D721Med (cell line): ENCODE measurements around the gene GSX1.
A peak's percentile ranks its signal among the peaks of the same experiment; 100 is the strongest.

Source experiments
- DNase-seq: peaks from one replicate; pipeline ENCODE4 v3.0.0; 2011; ENCODE audit warnings: low spot score; ENCODE audit not compliant: insufficient read length
- FAIRE-seq: peaks from 2 replicates; lab custom pipeline; 2011; peaks lifted over from hg19 to GRCh38; lab: Jason Lieb, UNC
- TF ChIP-seq, protein P1 (sequence below): IDR thresholded peaks from 2 replicates; pipeline ENCODE4 v1.5.1; 2012; ENCODE audit warnings: mild to moderate bottlenecking, control low read depth; ENCODE audit not compliant: insufficient read depth; ENCODE audit errors: missing control alignments

Gene GSX1

DNA sequence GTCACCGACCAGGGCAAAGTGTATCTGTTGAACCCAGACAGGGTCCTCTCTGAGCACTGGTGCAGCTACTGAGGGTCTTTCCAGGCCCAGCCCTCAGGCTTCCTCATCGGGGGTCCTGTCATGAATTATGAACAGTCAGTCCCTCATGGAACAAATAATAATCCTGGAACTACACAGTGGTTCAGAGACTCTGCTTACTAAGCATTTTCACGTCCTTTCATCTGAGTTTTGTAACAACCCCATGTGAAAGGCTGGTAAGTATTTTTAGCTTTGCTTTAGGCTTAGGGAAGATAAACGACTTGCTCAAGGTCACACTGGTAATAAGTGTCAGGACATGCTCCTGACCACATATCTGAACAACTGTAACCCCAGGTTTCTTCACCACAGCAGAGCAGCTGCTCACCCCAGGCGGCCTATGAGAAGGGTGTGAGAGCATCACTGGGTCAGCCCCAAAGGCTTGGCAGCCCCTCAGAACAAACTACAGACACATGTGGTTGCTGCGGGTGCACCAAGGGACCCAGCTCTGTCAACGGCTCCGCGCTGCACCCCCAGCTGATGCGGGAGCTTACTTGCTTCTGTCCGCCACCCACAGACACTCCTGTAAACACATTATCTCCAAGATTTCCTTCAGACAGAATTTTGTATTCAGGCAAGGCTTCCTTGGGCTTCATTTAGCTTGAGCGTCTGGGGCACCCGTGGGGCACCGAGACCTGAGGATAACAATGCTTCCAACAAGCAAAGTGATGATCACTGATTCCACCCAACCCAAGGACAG lies 19.4 kb upstream of the GSX1 start:
- TF ChIP-seq, protein P1, sequence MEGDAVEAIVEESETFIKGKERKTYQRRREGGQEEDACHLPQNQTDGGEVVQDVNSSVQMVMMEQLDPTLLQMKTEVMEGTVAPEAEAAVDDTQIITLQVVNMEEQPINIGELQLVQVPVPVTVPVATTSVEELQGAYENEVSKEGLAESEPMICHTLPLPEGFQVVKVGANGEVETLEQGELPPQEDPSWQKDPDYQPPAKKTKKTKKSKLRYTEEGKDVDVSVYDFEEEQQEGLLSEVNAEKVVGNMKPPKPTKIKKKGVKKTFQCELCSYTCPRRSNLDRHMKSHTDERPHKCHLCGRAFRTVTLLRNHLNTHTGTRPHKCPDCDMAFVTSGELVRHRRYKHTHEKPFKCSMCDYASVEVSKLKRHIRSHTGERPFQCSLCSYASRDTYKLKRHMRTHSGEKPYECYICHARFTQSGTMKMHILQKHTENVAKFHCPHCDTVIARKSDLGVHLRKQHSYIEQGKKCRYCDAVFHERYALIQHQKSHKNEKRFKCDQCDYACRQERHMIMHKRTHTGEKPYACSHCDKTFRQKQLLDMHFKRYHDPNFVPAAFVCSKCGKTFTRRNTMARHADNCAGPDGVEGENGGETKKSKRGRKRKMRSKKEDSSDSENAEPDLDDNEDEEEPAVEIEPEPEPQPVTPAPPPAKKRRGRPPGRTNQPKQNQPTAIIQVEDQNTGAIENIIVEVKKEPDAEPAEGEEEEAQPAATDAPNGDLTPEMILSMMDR, result no peak
- DNase-seq (no peak), FAIRE-seq (no peak)

DNA sequence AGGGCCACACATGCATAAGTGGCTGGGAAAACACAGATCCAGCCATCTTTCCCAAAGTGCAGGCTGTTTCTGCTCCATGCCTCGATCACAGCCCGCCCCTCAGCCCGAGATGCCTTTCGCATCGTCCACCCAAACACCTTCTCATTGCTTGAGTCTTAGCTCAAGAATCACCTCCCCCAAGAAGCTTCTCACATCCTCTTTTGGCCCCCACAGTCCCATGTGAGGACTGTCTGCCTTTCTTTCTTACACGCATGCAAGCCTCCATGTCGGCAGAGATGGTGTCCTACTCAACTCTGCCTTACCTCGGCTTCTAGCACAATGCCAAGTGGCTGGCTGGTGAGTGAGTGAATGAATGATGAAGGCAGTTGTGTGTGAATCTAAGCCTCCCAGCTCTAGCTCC lies 18.1 kb upstream of the GSX1 start:
- DNase-seq, result no peak
- TF ChIP-seq, protein P1, result no peak
- FAIRE-seq, result no peak

DNA sequence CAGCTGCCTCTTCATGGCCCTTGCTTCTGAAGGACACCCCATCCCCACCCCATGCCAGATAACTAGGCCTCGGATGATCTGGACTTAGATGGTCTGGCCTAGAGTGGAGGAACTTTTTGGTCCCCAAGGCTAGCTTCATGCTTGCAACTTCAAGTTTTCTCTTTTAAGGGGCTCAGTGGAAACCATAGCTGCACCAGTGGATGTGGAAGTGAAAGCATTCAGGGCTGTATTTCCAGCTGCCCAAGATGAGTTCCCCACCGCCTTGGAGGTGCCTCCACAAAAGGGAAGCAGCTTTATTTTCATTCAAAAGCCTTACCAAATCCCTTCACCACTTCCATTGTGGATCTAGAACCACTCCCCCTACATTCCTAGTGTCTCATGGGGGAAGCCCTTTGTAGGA lies 17.6 kb upstream of the GSX1 start:
- TF ChIP-seq, protein P1, result no peak
- DNase-seq (no peak), FAIRE-seq (no peak)

DNA sequence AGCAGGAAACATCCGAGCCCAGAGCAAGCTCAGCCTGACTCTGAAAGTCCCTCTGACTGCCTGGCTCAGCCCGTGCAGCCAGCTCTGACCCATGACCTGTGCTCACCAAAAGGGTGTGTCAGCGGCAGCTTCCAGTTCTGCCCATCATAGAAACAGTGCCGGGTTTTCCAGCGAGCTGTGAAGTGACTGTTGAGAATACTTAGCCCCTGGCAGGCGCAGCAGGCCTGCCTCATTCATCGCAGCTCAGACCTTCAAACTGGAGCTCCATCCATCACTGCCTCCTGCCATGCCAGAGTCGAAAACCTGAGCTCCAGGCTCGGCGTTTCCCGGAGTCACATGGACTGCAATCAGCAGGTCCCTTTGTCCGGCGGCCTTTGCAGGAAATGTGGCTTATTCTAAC lies 16.3 kb upstream of the GSX1 start:
- TF ChIP-seq, protein P1, result no peak
- FAIRE-seq (no peak), DNase-seq (no peak)

DNA sequence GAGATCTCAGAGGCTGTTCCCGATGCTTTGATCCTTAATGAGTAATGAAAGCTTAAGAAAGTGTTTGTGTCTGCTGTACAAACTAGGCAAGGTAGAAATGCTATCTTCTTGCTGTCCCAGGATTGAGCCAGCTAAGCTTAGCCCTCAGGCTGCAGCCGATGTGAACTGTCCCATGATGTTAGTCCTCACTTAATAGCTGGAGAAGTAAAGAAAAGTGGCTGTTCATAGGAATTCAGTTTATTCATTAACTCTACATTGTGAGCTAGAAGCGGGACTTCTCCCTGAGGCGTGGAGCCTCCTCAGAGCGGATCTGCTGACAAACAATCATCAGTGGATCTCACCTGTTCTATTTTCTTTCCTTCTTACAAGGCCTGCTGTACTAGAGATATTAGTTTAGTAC lies 10.1 kb upstream of the GSX1 start:
- DNase-seq, result no peak
- TF ChIP-seq, protein P1, result no peak
- no peak for FAIRE-seq

DNA sequence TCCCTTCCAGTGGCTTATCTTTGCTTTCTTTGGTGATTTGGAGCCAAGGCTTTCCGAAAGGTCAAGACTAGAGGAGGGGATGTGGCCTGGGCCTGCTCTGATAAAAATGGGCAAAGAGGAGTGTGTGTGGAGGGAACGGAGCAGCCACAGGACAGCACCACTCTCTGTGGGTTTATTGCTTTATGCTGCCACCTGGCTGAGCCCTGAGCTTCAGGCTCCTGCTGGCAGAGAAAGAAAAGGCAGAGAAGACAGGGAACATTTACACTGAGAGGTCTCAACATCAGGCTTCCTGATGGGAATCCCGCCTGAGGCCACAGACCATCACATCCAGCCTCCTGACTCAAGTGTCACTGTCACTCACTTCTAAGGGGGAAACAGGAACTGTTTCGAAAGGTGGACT lies 9.2 kb upstream of the GSX1 start:
- FAIRE-seq (no peak), DNase-seq (no peak)
- TF ChIP-seq, protein P1, result peak; percentile 45

DNA sequence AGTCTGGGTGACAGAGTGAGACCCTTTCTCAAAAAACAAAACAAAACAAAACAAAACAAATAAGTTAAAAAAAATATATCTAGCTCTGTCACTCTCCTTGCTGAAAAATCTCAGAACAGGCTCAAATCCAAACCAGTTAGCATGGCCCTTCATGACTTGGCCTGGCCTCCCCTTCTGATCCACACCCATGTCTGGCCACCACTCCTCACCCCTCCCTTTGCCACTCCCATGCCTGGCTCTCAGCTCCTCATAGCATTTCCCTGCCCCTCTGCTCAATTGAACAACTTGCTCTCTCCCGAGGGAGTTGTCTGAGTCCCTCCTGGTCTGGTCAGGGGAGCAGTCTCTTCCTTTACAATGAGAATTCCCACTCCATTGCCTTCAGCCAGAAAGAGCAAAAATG lies 4.0 kb upstream of the GSX1 start:
- no peak for DNase-seq
- FAIRE-seq, result no peak
- TF ChIP-seq, protein P1, result no peak
